Naive thymus-derived CD4-positive, alpha-beta T cell (primary cell): ENCODE measurements around the gene DPCD. TPM values are rescaled to one million over a fixed set of nuclear protein-coding genes. Genes with fewer than 3 reads are reported as not detected.
A peak's percentile ranks its signal among the peaks of the same experiment; 100 is the strongest.

Experiments
- ATAC-seq: fragments of 150-1000 bp; cut with Tn5 transposase; 2 replicates; pipeline ENCODE4 v1.10.0; 2021; ENCODE audit warnings: mild to moderate bottlenecking, moderate library complexity
- CTCF ChIA-PET: fragments of 350-600 bp; sonication (Branson Sonifier 250); formaldehyde crosslinking; loops from one replicate; lab custom pipeline; 2021; ENCODE audit warnings: antibody characterized with exemption; lab: Charles Lee
- POLR2A ChIA-PET: fragments of 350-600 bp; sonication (Branson Sonifier 250); formaldehyde crosslinking; loops from one replicate; lab custom pipeline; 2021; ENCODE audit warnings: antibody characterized with exemption, inconsistent platforms; lab: Charles Lee
- DNase-seq, 9 donors: peaks; one replicate each; pipeline versions ENCODE4 v3.0.0 to v3.0.0-alpha.2; 2020 to 2022; ENCODE audit warnings: mixed read lengths in 1 of 9
- H3K27ac ChIP-seq: one replicate; pipeline ENCODE4 v1.7.0; 2013; ENCODE audit warnings: mild to moderate bottlenecking, low read depth, low read length, moderate library complexity
- H3K27me3 ChIP-seq, 2 donors: one replicate each; pipeline ENCODE4 v1.7.0; 2013; ENCODE audit warnings: low read length in 2 of 2, mild to moderate bottlenecking in 2 of 2, moderate library complexity in 2 of 2; ENCODE audit not compliant: control insufficient read depth in 2 of 2, insufficient read depth in 2 of 2
- H3K36me3 ChIP-seq, 3 experiments: 1 replicate in 2 of 3; 2 replicates in 1 of 3; pipeline ENCODE4 v1.7.0; 2013; ENCODE audit warnings: low read length in 3 of 3, mild to moderate bottlenecking in 3 of 3, moderate library complexity in 1 of 3; ENCODE audit not compliant: insufficient read depth in 3 of 3, control insufficient read depth in 2 of 3
- H3K4me1 ChIP-seq, 2 donors: one replicate each; pipeline ENCODE4 v1.7.0; 2013; ENCODE audit warnings: low read length in 2 of 2, mild to moderate bottlenecking in 2 of 2, moderate library complexity in 1 of 2; ENCODE audit not compliant: control insufficient read depth in 2 of 2, insufficient read depth in 2 of 2
- H3K4me3 ChIP-seq: 2 replicates; pipeline ENCODE4 v1.7.0; 2013; ENCODE audit warnings: mild to moderate bottlenecking, low read length
- H3K9me3 ChIP-seq, 3 experiments: 1 replicate in 2 of 3; 2 replicates in 1 of 3; pipeline ENCODE4 v1.7.0; 2013; ENCODE audit warnings: low read length in 3 of 3; ENCODE audit not compliant: control insufficient read depth in 2 of 3
- H3K27ac Mint-ChIP-seq, 9 donors: one replicate each; pipeline ENCODE4 v1.8.0; 2020 to 2022; ENCODE audit warnings: mixed read lengths in 9 of 9, mild to moderate bottlenecking in 8 of 9, moderate library complexity in 5 of 9, inconsistent platforms in 2 of 9
- H3K27me3 Mint-ChIP-seq, 5 donors: one replicate each; pipeline ENCODE4 v1.8.0; 2021 to 2022; ENCODE audit warnings: mixed read lengths in 5 of 5, mild to moderate bottlenecking in 1 of 5
- H3K36me3 Mint-ChIP-seq, 5 donors: one replicate each; pipeline ENCODE4 v1.8.0; 2020 to 2022; ENCODE audit warnings: mixed read lengths in 5 of 5, mild to moderate bottlenecking in 3 of 5, inconsistent platforms in 1 of 5
- H3K4me1 Mint-ChIP-seq, 7 donors: one replicate each; pipeline ENCODE4 v1.8.0; 2020 to 2022; ENCODE audit warnings: mixed read lengths in 7 of 7, mild to moderate bottlenecking in 3 of 7, inconsistent platforms in 1 of 7
- H3K4me3 Mint-ChIP-seq, 10 donors: one replicate each; pipeline ENCODE4 v1.8.0; 2020 to 2022; ENCODE audit warnings: mild to moderate bottlenecking in 10 of 10, mixed read lengths in 10 of 10, moderate library complexity in 6 of 10, inconsistent platforms in 2 of 10
- H3K9me3 Mint-ChIP-seq, 11 donors: one replicate each; pipeline ENCODE4 v1.8.0; 2020 to 2022; ENCODE audit warnings: mixed read lengths in 11 of 11, mild to moderate bottlenecking in 4 of 11, inconsistent platforms in 1 of 11, moderate library complexity in 1 of 11
- intact Hi-C, 2 donors: fragments of 100-400 bp; cut with micrococcal nuclease; formaldehyde crosslinking; loops; one replicate each; pipeline ENCODE4 v1.15.1; 2023
- polyA plus RNA-seq, 2 donors: library from polyadenylated mRNA; unstranded; fragments of 300-500 nt; fragmentation: Illumina TruSeq; gene quantifications; one replicate each; pipeline ENCODE4 v1.2.3, GENCODE V29; 2021
- total RNA-seq, 6 experiments: library from RNA in 5 of 6; stranded (reverse) in 5 of 6; gene quantifications; 1 replicate in 5 of 6; 2 replicates in 1 of 6; pipeline ENCODE4 v1.2.3 and lab custom pipeline; 2021 to 2026

Gene DPCD
- total and polyA plus RNA-seq, 7 experiments from 2014 or later, result 0.64 to 3.6 (median 2.1) TPM

DNA sequence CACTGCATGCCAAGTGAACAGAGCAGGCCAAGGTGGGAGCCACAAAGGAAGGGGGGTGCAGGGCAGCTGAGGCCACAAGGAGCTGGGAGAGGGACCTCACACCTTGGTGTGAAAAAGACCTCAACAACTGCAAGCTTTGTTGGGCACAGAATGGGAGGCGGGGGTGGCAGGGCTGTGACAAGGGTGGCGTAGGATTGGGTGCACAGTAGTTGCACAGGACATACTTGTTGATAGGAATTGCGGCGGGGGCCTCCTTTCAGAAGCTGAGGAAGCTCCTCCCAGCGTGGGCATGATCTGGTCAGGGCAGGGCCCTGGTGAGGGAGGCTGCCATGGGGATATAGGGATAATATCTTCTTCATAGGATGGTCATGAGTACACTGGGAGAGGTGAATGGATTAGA lies 25.9 kb upstream of the DPCD start:
- Mint-ChIP-seq H3K4me1 (peaks cover 7 to 33% (median 23%) of the 10 kb centered on the region in 7 donors), H3K9me3 (peaks cover 0 to 2% (median 0%) of the 10 kb centered on the region in 11 donors), H3K4me3 (no peak overlapping the region), H3K36me3 (peaks cover 0 to 5% (median 0%) of the 10 kb centered on the region in 5 donors), H3K27me3 (peaks cover 21 to 41% (median 30%) of the 10 kb centered on the region in 5 donors), H3K27ac (peak overlapping the region in 1 of 9 donors; percentile 21)
- H3K9me3 ChIP-seq, result no peaks in the 10 kb centered on the region
- no peaks in the 10 kb centered on the region for H3K36me3 ChIP-seq
- intact Hi-C loops, result no loop called here
- DNase-seq (peak in 1 of 9 donors; percentile 17), ATAC-seq (no peak)
- H3K4me3 ChIP-seq, result no peak overlapping the region
- ChIA-PET POLR2A (no interaction called here), CTCF (no interaction called here)
- H3K27ac ChIP-seq, result no peak overlapping the region
- peaks cover 0 to 7% of the 10 kb centered on the region in 2 donors for H3K27me3 ChIP-seq
- H3K4me1 ChIP-seq, result peaks cover 9 to 10% of the 10 kb centered on the region in 2 donors

DNA sequence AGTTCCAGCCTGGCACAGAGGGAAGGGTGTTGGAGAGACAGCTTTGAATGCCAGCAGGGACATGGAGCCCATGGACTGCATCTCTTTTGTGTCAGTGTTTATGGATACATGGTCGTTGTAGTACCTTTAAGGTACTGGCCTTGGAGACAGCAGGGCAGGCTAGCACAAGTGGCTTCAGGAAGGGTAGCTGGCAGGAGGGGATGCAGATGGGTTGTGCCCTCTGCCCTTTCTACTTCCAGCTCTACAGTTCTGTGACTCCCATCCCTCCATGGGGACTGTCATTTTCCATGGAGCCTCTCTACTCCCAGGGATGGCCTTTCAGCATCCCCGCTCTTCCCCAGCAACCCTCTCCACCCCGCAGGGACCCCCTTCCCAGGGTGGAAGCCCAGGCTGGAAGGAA lies 25.1 kb upstream of the DPCD start:
- H3K27me3 Mint-ChIP-seq, result peaks cover 28 to 49% (median 37%) of the 10 kb centered on the region in 5 donors
- no peak overlapping the region for H3K4me3 Mint-ChIP-seq
- no peak overlapping the region for H3K27ac Mint-ChIP-seq
- H3K4me1 Mint-ChIP-seq, result peaks cover 7 to 31% (median 18%) of the 10 kb centered on the region in 7 donors
- peaks cover 6% of the 10 kb centered on the region in 2 donors for H3K4me1 ChIP-seq
- ATAC-seq, result no peak
- ChIA-PET CTCF (no interaction called here), POLR2A (no interaction called here)
- DNase-seq, result peak in 2 of 9 donors; percentile 1 to 9
- intact Hi-C loops, result no loop called here
- H3K36me3 ChIP-seq, result no peaks in the 10 kb centered on the region
- H3K4me3 ChIP-seq, result no peak overlapping the region
- H3K27ac ChIP-seq, result no peak overlapping the region
- peaks cover 0 to 10% of the 10 kb centered on the region in 2 donors for H3K27me3 ChIP-seq
- H3K9me3 ChIP-seq, result no peaks in the 10 kb centered on the region
- peaks cover 0 to 4% (median 0%) of the 10 kb centered on the region in 5 donors for H3K36me3 Mint-ChIP-seq
- peaks cover 0 to 2% (median 0%) of the 10 kb centered on the region in 11 donors for H3K9me3 Mint-ChIP-seq

DNA sequence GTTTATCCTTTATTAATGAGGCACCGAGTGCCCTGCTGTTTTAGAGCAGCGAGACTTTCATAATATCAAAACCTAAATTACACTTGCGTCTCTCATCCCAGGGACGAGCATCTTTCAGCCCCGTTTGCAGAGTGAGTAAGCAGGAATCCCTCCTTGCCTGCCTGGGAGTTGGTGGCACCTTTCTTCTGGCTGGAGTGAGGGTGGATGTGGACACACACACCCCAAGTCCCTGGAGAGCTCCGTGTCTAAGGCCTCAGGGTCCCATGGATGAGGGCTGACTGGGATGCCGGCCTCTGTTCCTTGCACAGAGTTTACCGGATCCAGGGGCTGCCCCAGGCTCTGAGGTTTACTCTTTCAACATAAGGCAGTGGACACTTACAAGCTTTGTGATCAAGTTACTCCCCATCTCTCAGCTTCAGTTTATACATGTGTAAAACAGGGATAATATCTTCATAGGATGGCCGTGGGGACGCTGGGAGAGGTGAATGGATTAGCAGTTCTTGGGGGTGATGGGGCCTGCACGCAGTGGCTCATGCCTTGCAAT lies 24.6 kb upstream of the DPCD start:
- Mint-ChIP-seq H3K27ac (no peak overlapping the region), H3K27me3 (peaks cover 33 to 54% (median 42%) of the 10 kb centered on the region in 5 donors)
- CTCF ChIA-PET, result no interaction called here

DNA sequence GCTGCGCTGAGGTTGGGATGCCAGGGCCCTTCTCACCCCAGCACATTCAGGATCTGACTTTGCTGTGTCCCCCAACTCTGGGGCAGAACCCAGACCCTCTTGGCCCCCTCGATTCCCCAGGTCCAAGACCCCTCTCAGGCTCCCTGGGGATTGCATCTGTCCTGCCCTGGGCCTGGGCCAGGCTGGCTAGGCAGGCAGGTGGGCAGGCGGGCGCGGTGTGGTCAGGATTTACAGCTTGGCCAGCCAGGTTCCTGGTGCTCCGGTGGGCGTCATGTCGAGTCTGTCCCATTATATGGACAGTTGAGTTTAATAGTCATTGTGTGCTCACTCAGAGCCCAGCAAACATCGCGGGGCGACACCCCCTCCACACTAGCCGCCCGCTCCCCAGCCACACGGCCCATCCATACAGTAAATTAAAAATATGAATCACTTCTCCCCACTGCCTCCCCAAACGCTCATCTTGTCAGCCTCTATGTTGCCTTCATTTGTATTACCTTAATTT lies 23.6 kb upstream of the DPCD start:
- peak in 2 of 9 donors; percentile 3 to 19 for DNase-seq

More for the DNA sequence above, 24.6 kb upstream of the DPCD start:
- H3K4me3 Mint-ChIP-seq, result no peak overlapping the region
- peaks cover 0 to 4% (median 0%) of the 10 kb centered on the region in 5 donors for H3K36me3 Mint-ChIP-seq
- POLR2A ChIA-PET, result no interaction called here
- H3K4me1 Mint-ChIP-seq, result peaks cover 4 to 26% (median 13%) of the 10 kb centered on the region in 7 donors
- Histone ChIP-seq H3K4me1 (peaks cover under 1% of the 10 kb centered on the region in 2 donors), H3K4me3 (no peak overlapping the region), H3K9me3 (no peaks in the 10 kb centered on the region), H3K27ac (no peak overlapping the region), H3K27me3 (peaks cover 0 to 10% of the 10 kb centered on the region in 2 donors), H3K36me3 (no peaks in the 10 kb centered on the region)
- H3K9me3 Mint-ChIP-seq, result peaks cover 0 to 2% (median 0%) of the 10 kb centered on the region in 11 donors
- peak in 2 of 9 donors; percentile 1 to 17 for DNase-seq
- no peak for ATAC-seq
- intact Hi-C loops, result no loop called here

DNA sequence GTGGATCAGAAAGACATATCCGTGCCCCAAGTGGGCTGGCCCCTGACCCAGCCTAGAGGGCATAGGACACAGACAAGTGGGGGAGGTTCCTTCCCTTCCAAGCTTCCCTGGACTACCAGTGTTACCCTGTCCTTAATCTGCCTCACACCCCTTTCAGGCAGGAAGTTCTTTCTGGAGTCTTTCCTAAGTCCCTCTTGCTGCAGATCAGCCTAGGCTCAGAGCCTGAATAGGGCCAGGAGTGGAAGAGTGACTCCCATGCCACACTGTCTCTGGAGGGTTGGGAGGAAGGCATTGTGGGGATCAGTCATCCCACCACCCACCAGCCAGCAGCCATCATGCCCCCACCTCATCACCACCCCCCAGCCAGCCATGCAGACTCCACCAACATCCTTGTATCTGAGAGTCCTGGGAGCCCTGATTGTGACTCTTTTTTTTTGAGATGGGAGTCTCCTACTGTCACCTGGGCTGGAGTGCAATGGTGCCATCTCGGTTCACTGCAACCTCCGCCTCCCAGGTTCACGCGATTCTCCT lies 22.7 kb upstream of the DPCD start:
- intact Hi-C loops, result no loop called here
- H3K27me3 Mint-ChIP-seq, result peaks cover 35 to 67% (median 56%) of the 10 kb centered on the region in 5 donors
- ChIA-PET POLR2A (interaction anchor here (0.6 kb wide), 1 partner anchor 443 kb away, joined by 3 read pairs; no protein-coding TSS in a partner anchor), CTCF (no interaction called here)
- H3K36me3 ChIP-seq, result no peaks in the 10 kb centered on the region
- no peak overlapping the region for H3K4me3 Mint-ChIP-seq
- H3K36me3 Mint-ChIP-seq, result peaks cover 0 to 4% (median 0%) of the 10 kb centered on the region in 5 donors
- ATAC-seq (no peak), DNase-seq (peak in 1 of 9 donors; percentile 13)
- H3K4me3 ChIP-seq, result no peak overlapping the region
- peaks cover 0 to 2% (median 0%) of the 10 kb centered on the region in 11 donors for H3K9me3 Mint-ChIP-seq
- peaks cover 2 to 12% of the 10 kb centered on the region in 2 donors for H3K4me1 ChIP-seq
- H3K4me1 Mint-ChIP-seq, result peaks cover 0 to 21% (median 7%) of the 10 kb centered on the region in 7 donors
- H3K27ac ChIP-seq, result no peak overlapping the region
- H3K9me3 ChIP-seq, result no peaks in the 10 kb centered on the region
- peaks cover 0 to 10% of the 10 kb centered on the region in 2 donors for H3K27me3 ChIP-seq
- no peak overlapping the region for H3K27ac Mint-ChIP-seq

More for the DNA sequence above, 23.6 kb upstream of the DPCD start:
- intact Hi-C loops, result no loop called here
- Mint-ChIP-seq H3K27ac (no peak overlapping the region), H3K4me1 (peaks cover 3 to 22% (median 10%) of the 10 kb centered on the region in 7 donors), H3K9me3 (peaks cover 0 to 2% (median 0%) of the 10 kb centered on the region in 11 donors), H3K27me3 (peaks cover 35 to 64% (median 52%) of the 10 kb centered on the region in 5 donors), H3K36me3 (peaks cover 0 to 4% (median 0%) of the 10 kb centered on the region in 5 donors), H3K4me3 (no peak overlapping the region)
- H3K4me1 ChIP-seq, result peaks cover 0 to 5% of the 10 kb centered on the region in 2 donors
- H3K27me3 ChIP-seq, result peaks cover 0 to 10% of the 10 kb centered on the region in 2 donors
- H3K9me3 ChIP-seq, result no peaks in the 10 kb centered on the region
- ChIA-PET CTCF (no interaction called here), POLR2A (no interaction called here)
- no peak overlapping the region for H3K27ac ChIP-seq
- H3K36me3 ChIP-seq, result no peaks in the 10 kb centered on the region
- no peak for ATAC-seq
- no peak overlapping the region for H3K4me3 ChIP-seq

DNA sequence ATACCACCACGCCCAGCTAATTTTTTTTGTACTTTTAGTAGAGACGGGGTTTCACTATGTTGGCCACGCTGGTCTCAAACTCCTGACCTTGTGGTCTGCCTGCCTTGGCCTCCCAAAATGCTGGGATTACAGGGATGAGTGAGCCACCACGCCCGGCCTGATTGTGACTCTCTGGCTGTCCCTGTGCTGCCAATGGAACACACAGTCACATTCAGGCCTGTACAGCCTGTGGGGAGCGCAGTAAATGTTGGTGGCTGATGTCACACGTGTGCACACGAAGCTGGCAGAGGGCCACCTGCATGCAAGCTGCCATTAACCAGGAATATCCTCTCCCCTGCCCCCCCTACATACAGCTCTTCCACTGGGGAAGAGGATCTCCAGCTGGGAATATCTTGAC lies 22.2 kb upstream of the DPCD start:
- DNase-seq (peak in 1 of 9 donors; percentile 8), ATAC-seq (no peak)
- H3K36me3 Mint-ChIP-seq, result peaks cover 0 to 4% (median 0%) of the 10 kb centered on the region in 5 donors
- Histone ChIP-seq H3K27me3 (peaks cover 0 to 10% of the 10 kb centered on the region in 2 donors), H3K27ac (no peak overlapping the region), H3K36me3 (no peaks in the 10 kb centered on the region), H3K9me3 (no peaks in the 10 kb centered on the region), H3K4me1 (peaks cover 4 to 17% of the 10 kb centered on the region in 2 donors), H3K4me3 (no peak overlapping the region)
- ChIA-PET CTCF (no interaction called here), POLR2A (interaction anchor here (0.6 kb wide), 1 partner anchor 442 kb away, joined by 3 read pairs; no protein-coding TSS in a partner anchor)
- H3K4me3 Mint-ChIP-seq, result peak overlapping the region in 2 of 10 donors; percentile 1 to 15
- H3K27me3 Mint-ChIP-seq, result peaks cover 35 to 67% (median 56%) of the 10 kb centered on the region in 5 donors
- no peak overlapping the region for H3K27ac Mint-ChIP-seq
- intact Hi-C loops, result no loop called here
- peaks cover 0 to 21% (median 10%) of the 10 kb centered on the region in 7 donors for H3K4me1 Mint-ChIP-seq
- H3K9me3 Mint-ChIP-seq, result peaks cover 0 to 2% (median 0%) of the 10 kb centered on the region in 11 donors
